H1 (cell line): ENCODE data around the gene MRPS15. TPM values are rescaled to one million over a fixed set of nuclear protein-coding genes. Genes with fewer than 3 reads are reported as not detected.

ENCODE experiments used
- CTCF ChIA-PET: fragments of 300-600 bp; sonication (Branson Sonifier 250); formaldehyde crosslinking; loops from one replicate; lab custom pipeline; 2021; ENCODE audit not compliant: partially characterized antibody; lab: Charles Lee
- POLR2A ChIA-PET: fragments of 300-600 bp; sonication (Branson Sonifier 250); formaldehyde crosslinking; loops from one replicate; lab custom pipeline; 2021; ENCODE audit warnings: inconsistent platforms; ENCODE audit not compliant: partially characterized antibody; lab: Charles Lee
- DNase-seq, 2 experiments: peaks; one replicate each; pipeline versions ENCODE4 v3.0.0 to v3.0.0-alpha.2; 2010 to 2022; ENCODE audit warnings: low spot score in 2 of 2, low read depth in 1 of 2, mixed read lengths in 1 of 2
- FAIRE-seq: peaks from 2 replicates; lab custom pipeline; 2011; peaks lifted over from hg19 to GRCh38; lab: Jason Lieb, UNC
- H2AFZ ChIP-seq: 2 replicates; pipeline ENCODE4 v1.8.1; 2012; ENCODE audit warnings: low read length, inconsistent platforms
- H2AK5ac ChIP-seq: 2 replicates; pipeline ENCODE4 v1.6.1; 2013; ENCODE audit warnings: low read depth, low read length
- H2BK120ac ChIP-seq: replicated peaks from 2 replicates; pipeline ENCODE3; 2013; ENCODE audit warnings: low read depth, low read length, inconsistent platforms
- H2BK12ac ChIP-seq: 2 replicates; pipeline ENCODE4 v1.6.1; 2013; ENCODE audit warnings: low read depth, low read length
- H2BK15ac ChIP-seq: 2 replicates; pipeline ENCODE4 v1.6.1; 2013; ENCODE audit warnings: low read length
- H2BK20ac ChIP-seq: 2 replicates; pipeline ENCODE4 v1.6.1; 2013; ENCODE audit warnings: low read length
- H2BK5ac ChIP-seq: 2 replicates; pipeline ENCODE4 v1.6.1; 2013; ENCODE audit warnings: low read depth, low read length
- H3K14ac ChIP-seq: 2 replicates; pipeline ENCODE4 v1.6.1; 2013; ENCODE audit warnings: inconsistent platforms; ENCODE audit not compliant: insufficient read length
- H3K18ac ChIP-seq: 2 replicates; pipeline ENCODE4 v1.6.1; 2013; ENCODE audit warnings: low read length; ENCODE audit errors: extremely low read depth
- H3K23ac ChIP-seq: 2 replicates; pipeline ENCODE4 v1.6.1; 2013; ENCODE audit warnings: inconsistent platforms; ENCODE audit not compliant: insufficient read length
- H3K23me2 ChIP-seq: 2 replicates; pipeline ENCODE4 v1.6.1; 2013; ENCODE audit warnings: low read depth, low read length
- H3K27ac ChIP-seq: 2 replicates; pipeline ENCODE4 v1.6.1; 2011; ENCODE audit warnings: low read depth, low read length, inconsistent platforms
- H3K27me3 ChIP-seq, 4 experiments: replicated peaks in 1 of 4; 1 replicate in 1 of 4; 2 replicates in 3 of 4; pipeline versions ENCODE4 v1.6.1 to v1.8.1; 2011 to 2013; ENCODE audit warnings: low read length in 3 of 4, mild to moderate bottlenecking in 3 of 4, inconsistent platforms in 2 of 4, mixed read lengths in 2 of 4, moderate library complexity in 1 of 4; ENCODE audit not compliant: control insufficient read depth in 3 of 4, insufficient read depth in 3 of 4; ENCODE audit errors: extremely low read depth in 1 of 4
- H3K36me3 ChIP-seq, 4 experiments: 2 replicates each; pipeline versions ENCODE4 v1.6.1 to v1.8.1; 2011 to 2013; ENCODE audit warnings: mild to moderate bottlenecking in 4 of 4, low read length in 3 of 4, moderate library complexity in 2 of 4, control low read depth in 1 of 4, inconsistent platforms in 1 of 4; ENCODE audit not compliant: insufficient read depth in 4 of 4, control insufficient read depth in 2 of 4
- H3K4ac ChIP-seq: replicated peaks from 2 replicates; pipeline ENCODE3; 2013; ENCODE audit warnings: low read length, low read depth, mixed read lengths, inconsistent platforms; ENCODE audit not compliant: insufficient read length
- H3K4me1 ChIP-seq, 4 experiments: replicated peaks in 1 of 4; 1 replicate in 1 of 4; 2 replicates in 3 of 4; pipeline versions ENCODE4 v1.6.1 to v1.8.1; 2011 to 2013; ENCODE audit warnings: low read length in 3 of 4, inconsistent platforms in 2 of 4, mixed read lengths in 1 of 4; ENCODE audit not compliant: insufficient read depth in 4 of 4, control insufficient read depth in 3 of 4
- H3K4me2 ChIP-seq, 2 experiments: 2 replicates each; pipeline versions ENCODE4 v1.6.1 to v1.8.1; 2011 to 2013; ENCODE audit warnings: low read depth in 2 of 2, low read length in 2 of 2, control low read depth in 1 of 2, inconsistent platforms in 1 of 2, mild to moderate bottlenecking in 1 of 2; ENCODE audit not compliant: insufficient read depth in 1 of 2
- H3K4me3 ChIP-seq, 4 experiments: fragments of 200-600, 300-600 bp in 1 of 4; sonication (generic), shearing (Covaris generic), sonication (Bioruptor Twin) in 1 of 4; 2 replicates each; pipeline versions ENCODE4 v1.5.1 to v1.8.1; 2011 to 2016; ENCODE audit warnings: low read length in 4 of 4, low read depth in 3 of 4, control low read depth in 2 of 4, inconsistent platforms in 2 of 4, mild to moderate bottlenecking in 2 of 4, mixed read lengths in 1 of 4, moderate library complexity in 1 of 4; ENCODE audit not compliant: insufficient read depth in 2 of 4; ENCODE audit errors: extremely low read depth in 1 of 4
- H3K56ac ChIP-seq: replicated peaks from 2 replicates; pipeline ENCODE3; 2013; ENCODE audit warnings: low read depth, mild to moderate bottlenecking, mixed read lengths, low read length, inconsistent platforms; ENCODE audit not compliant: insufficient read length
- H3K79me1 ChIP-seq: 2 replicates; pipeline ENCODE4 v1.6.1; 2013; ENCODE audit warnings: low read depth, low read length, control low read depth
- H3K79me2 ChIP-seq, 2 experiments: 2 replicates each; pipeline versions ENCODE4 v1.6.1 to v1.8.1; 2012 to 2013; ENCODE audit warnings: low read length in 2 of 2, mild to moderate bottlenecking in 2 of 2, inconsistent platforms in 1 of 2; ENCODE audit not compliant: insufficient read depth in 2 of 2, control insufficient read depth in 1 of 2
- H3K9ac ChIP-seq, 4 experiments: replicated peaks in 1 of 4; 1 replicate in 1 of 4; 2 replicates in 3 of 4; pipeline versions ENCODE4 v1.6.1 to v1.8.1; 2011 to 2013; ENCODE audit warnings: low read depth in 3 of 4, low read length in 3 of 4, control low read depth in 2 of 4, mild to moderate bottlenecking in 2 of 4, moderate library complexity in 2 of 4, inconsistent platforms in 1 of 4; ENCODE audit errors: extremely low read depth in 1 of 4
- H3K9me3 ChIP-seq, 2 experiments: 2 replicates each; pipeline versions ENCODE4 v1.6.1 to v1.8.1; 2012 to 2013; ENCODE audit warnings: mild to moderate bottlenecking in 2 of 2, moderate library complexity in 2 of 2, control low read depth in 1 of 2, inconsistent platforms in 1 of 2, low read depth in 1 of 2, low read length in 1 of 2, mixed read lengths in 1 of 2; ENCODE audit not compliant: insufficient read depth in 2 of 2
- H4K20me1 ChIP-seq, 2 experiments: replicated peaks in 1 of 2; 2 replicates each; pipeline versions ENCODE3 to v1.8.1; 2011 to 2013; ENCODE audit warnings: inconsistent platforms in 2 of 2, low read length in 2 of 2, mild to moderate bottlenecking in 1 of 2; ENCODE audit not compliant: insufficient read depth in 2 of 2, control insufficient read depth in 1 of 2
- H4K5ac ChIP-seq: 2 replicates; pipeline ENCODE4 v1.6.1; 2013; ENCODE audit warnings: low read length, low read depth, mixed read lengths, inconsistent platforms; ENCODE audit not compliant: insufficient read length
- H4K8ac ChIP-seq: 2 replicates; pipeline ENCODE4 v1.8.0; 2013; ENCODE audit warnings: mild to moderate bottlenecking, moderate library complexity, low read length, inconsistent platforms; ENCODE audit not compliant: insufficient read depth; ENCODE audit errors: extremely low read depth
- H4K91ac ChIP-seq: replicated peaks from 2 replicates; pipeline ENCODE3; 2013; ENCODE audit warnings: low read length, mixed read lengths, inconsistent platforms; ENCODE audit not compliant: insufficient read length
- BACH1 ChIP-seq: IDR thresholded peaks from 2 replicates; pipeline ENCODE4 v1.6.1; 2012; ENCODE audit warnings: low read length, improper control_type of control experiment
- BCL11A ChIP-seq, 2 experiments: IDR thresholded peaks; one replicate each; pipeline ENCODE4 v1.6.1; 2011; ENCODE audit warnings: low read depth in 2 of 2, low read length in 2 of 2, mild to moderate bottlenecking in 2 of 2
- EZH2 ChIP-seq: fragments of 200-600 bp; sonication (generic); IDR thresholded peaks from 2 replicates; pipeline ENCODE4 v1.7.1; 2012; ENCODE audit warnings: low read depth, mild to moderate bottlenecking, moderate library complexity, low read length, inconsistent platforms; ENCODE audit not compliant: severe bottlenecking
- RAD21 ChIP-seq, 2 experiments: IDR thresholded peaks in 1 of 2; conservative IDR thresholded peaks in 1 of 2; 2 replicates each; pipeline ENCODE4 v1.6.1; 2011; ENCODE audit warnings: low read depth in 2 of 2, low read length in 2 of 2, improper control_type of control experiment in 1 of 2, inconsistent platforms in 1 of 2, mild to moderate bottlenecking in 1 of 2, moderate library complexity in 1 of 2
- RNF2 ChIP-seq: fragments of 200-900, 300-1000 bp; sonication (generic); IDR thresholded peaks from 2 replicates; pipeline ENCODE4 v1.7.1; 2016; ENCODE audit warnings: borderline replicate concordance, low read depth, mild to moderate bottlenecking, antibody characterized with exemption, low read length; ENCODE audit not compliant: poor library complexity, severe bottlenecking; ENCODE audit errors: missing control alignments
- SIN3A ChIP-seq, 2 experiments: IDR thresholded peaks in 1 of 2; conservative IDR thresholded peaks in 1 of 2; 2 replicates each; pipeline ENCODE4 v1.6.1; 2011 to 2012; ENCODE audit warnings: low read length in 2 of 2, improper control_type of control experiment in 1 of 2, low read depth in 1 of 2, mild to moderate bottlenecking in 1 of 2
- SP1 ChIP-seq: IDR thresholded peaks from 2 replicates; pipeline ENCODE4 v1.6.1; 2011; ENCODE audit warnings: low read depth, low read length
- SP2 ChIP-seq: IDR thresholded peaks from 2 replicates; pipeline ENCODE4 v1.6.1; 2012; ENCODE audit warnings: mild to moderate bottlenecking, low read length, inconsistent platforms
- TAF7 ChIP-seq: optimal IDR thresholded peaks from 2 replicates; pipeline ENCODE3; 2011; ENCODE audit warnings: low read depth, mild to moderate bottlenecking, inconsistent platforms, low read length, moderate library complexity, borderline replicate concordance
- WGBS, 2 experiments: shearing (Covaris generic) in 1 of 2; methylation state at CpG; one replicate each; pipeline versions ENCODE4 v1.1.6 to v1.1.7; 2013 to 2015; ENCODE audit warnings: low lambda C conversion rate in 2 of 2, mixed read lengths in 2 of 2, inconsistent platforms in 1 of 2, low coverage in 1 of 2, missing lambda C conversion rate in 1 of 2; ENCODE audit not compliant: insufficient replicate concordance in 2 of 2, insufficient coverage in 1 of 2, insufficient read length in 1 of 2; ENCODE audit errors: extremely low coverage in 1 of 2, missing lambda C conversion rate in 1 of 2; 5-methylcytosine and 5-hydroxymethylcytosine counted together
- polyA plus RNA-seq, 7 experiments: library from polyadenylated mRNA; depleted of rRNA in 3 of 7; stranded (reverse) in 5 of 7; unstranded in 2 of 7; fragments of >200 nt in 5 of 7; fragments of 200-250 nt in 2 of 7; gene quantifications; 1 replicate in 5 of 7; 2 replicates in 1 of 7; 4 replicates in 1 of 7; pipeline versions ENCODE4 v1.2.1 to v1.2.3, GENCODE V29; 2011 to 2013; ENCODE audit warnings: missing spikeins in 2 of 7, mixed read lengths in 2 of 7
- total RNA-seq: library from RNA; stranded (reverse); fragmentation: NEBNext Ultra II Directional; extraction: Animal tissue kit (Norgen Biotek cat#: 25700); gene quantifications from 2 replicates; pipeline ENCODE4 v1.2.1, GENCODE V29; 2021
- TF ChIP-seq, protein P1 (sequence below): IDR thresholded peaks from 2 replicates; pipeline ENCODE4 v1.6.1; 2011; ENCODE audit warnings: low read depth, mild to moderate bottlenecking, low read length; ENCODE audit not compliant: insufficient read depth

Gene MRPS15
- total and polyA plus RNA-seq, 2 of the 8 experiments (the other 6 are each of a cell fraction or from before 2014, with no cell fraction given) = 53.6 to 129 TPM

DNA sequence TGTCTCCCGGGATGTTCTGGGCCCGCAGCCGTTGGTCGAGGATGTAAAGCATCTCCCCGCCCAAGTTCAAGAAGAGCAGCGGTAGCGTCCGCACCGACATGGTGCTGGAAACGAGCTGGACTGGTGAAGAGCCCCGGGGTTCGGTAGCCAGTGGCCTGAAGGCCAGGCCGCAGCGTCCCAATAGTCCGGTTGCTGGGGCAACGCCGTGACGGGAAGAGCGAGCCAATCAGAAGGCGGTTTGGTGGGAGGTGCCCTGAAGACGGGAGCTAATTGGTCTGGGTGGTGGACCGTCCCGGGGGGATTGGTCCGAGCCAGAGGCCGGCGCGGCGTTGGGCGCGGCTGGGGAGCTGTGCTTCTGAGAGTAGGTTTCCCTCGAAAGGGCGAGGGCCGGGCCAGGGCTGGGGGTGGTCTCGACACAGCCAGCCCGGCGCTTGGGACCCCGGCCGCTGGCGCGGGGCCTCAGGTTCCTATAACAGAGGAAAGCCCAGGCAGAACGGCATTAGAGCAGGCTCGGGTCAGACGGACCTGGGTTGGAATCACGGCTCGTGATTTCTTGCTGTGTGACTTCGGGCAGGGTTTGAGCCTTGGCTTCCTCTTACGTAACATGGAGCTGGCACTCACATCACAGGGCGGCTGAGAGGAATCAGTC is 13.8 kb downstream of the MRPS15 start, which contains the start of gene OSCP1:
Gene OSCP1, minus strand, starts transcription at position 182 of the 649 bp plus-strand sequence. Its CDS starts 82 bp downstream, at position 100.
- POLR2A ChIA-PET = interaction anchor here (0.7 to 3.5 kb wide), 10 partner anchors 9 to 262 kb away, joined by 3 to 43 read pairs (median 4); partner anchors contain the start of gene MRPS15
- TF ChIP-seq, protein P1, sequence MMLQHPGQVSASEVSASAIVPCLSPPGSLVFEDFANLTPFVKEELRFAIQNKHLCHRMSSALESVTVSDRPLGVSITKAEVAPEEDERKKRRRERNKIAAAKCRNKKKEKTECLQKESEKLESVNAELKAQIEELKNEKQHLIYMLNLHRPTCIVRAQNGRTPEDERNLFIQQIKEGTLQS = no peak
- peak; percentile 44 for TF ChIP-seq TAF7
- no peak for TF ChIP-seq BACH1
- TF ChIP-seq SP1 = peak; percentile 98
- TF ChIP-seq SIN3A (conservative IDR thresholded peaks at IDR 0.05 in 1 of 2, IDR thresholded peaks at IDR 0.05 in 1 of 2; ENCODE audit: low read depth in 1 of 2, low read length in 2 of 2) = peak; percentile 86 to 98; a peak in 2 of 4 replicates
- TF ChIP-seq RNF2 = no peak
- TF ChIP-seq SP2 = no peak
- TF ChIP-seq RAD21 (IDR thresholded peaks at IDR 0.05 in 1 of 2, conservative IDR thresholded peaks at IDR 0.05 in 1 of 2; ENCODE audit: low read depth in 2 of 2, low read length in 2 of 2) = no peak
- TF ChIP-seq BCL11A (IDR thresholded peaks at IDR 0.05; ENCODE audit: low read depth in 2 of 2, low read length in 2 of 2) = no peak
- TF ChIP-seq EZH2 = no peak

More for the DNA sequence above, 13.8 kb downstream of the MRPS15 start, which contains the start of gene OSCP1:
- Histone ChIP-seq H3K79me2 (no peaks in the 10 kb centered on the region), H3K23ac (no peak within 1 kb of the TSS), H3K27me3 (no peaks in the 10 kb centered on the region), H2BK15ac (no peak within 1 kb of the TSS), H3K56ac (no peak within 1 kb of the TSS), H3K4me3 (peak within 1 kb of the TSS; percentile 64 to 72 (median 70)), H4K8ac (peak within 1 kb of the TSS; percentile 87; the same call in 1 of the 2 replicates), H3K79me1 (no peaks in the 10 kb centered on the region), H3K23me2 (no peaks in the 10 kb centered on the region; the same call in 1 of the 2 replicates), H3K4ac (no peak within 1 kb of the TSS), H3K18ac (peak within 1 kb of the TSS; percentile 34; the same call in 1 of the 2 replicates), H2BK20ac (no peak within 1 kb of the TSS), H3K4me2 (peak within 1 kb of the TSS; percentile 75 to 82), H3K14ac (no peak within 1 kb of the TSS), H2AK5ac (no peak within 1 kb of the TSS), H4K5ac (peak within 1 kb of the TSS; percentile 79), H3K4me1 (no peaks in the 10 kb centered on the region; a peak in 1 of 7 replicates), H2BK5ac (peak within 1 kb of the TSS; percentile 9; the same call in 1 of the 2 replicates), H3K9me3 (no peaks in the 10 kb centered on the region), H4K20me1 (peaks cover 0 to 1% of the 10 kb centered on the region in 2 experiments), H2AFZ (peak within 1 kb of the TSS; percentile 73), H4K91ac (peak within 1 kb of the TSS; percentile 93), H3K36me3 (peaks cover 3 to 10% (median 7%) of the 10 kb centered on the region in 4 experiments; a peak in 7 of 8 replicates), H2BK12ac (no peak within 1 kb of the TSS), H3K27ac (peak within 1 kb of the TSS; percentile 51), H3K9ac (peak within 1 kb of the TSS in 3 of 4 experiments; percentile 65 to 81 (median 74); a peak in 6 of 7 replicates), H2BK120ac (no peak within 1 kb of the TSS)
- WGBS, 2 experiments = 6% methylated on average over 46 of the region's 48 CpGs; no CpG with 5 or more reads in 1 of the 2 experiments
- DNase-seq = peak; percentile 87 to 94
- CTCF ChIA-PET = interaction anchor here (0.7 to 3.5 kb wide), 7 partner anchors 9 to 129 kb away, joined by 3 to 11 read pairs (median 3); partner anchors contain the start of gene LSM10
- peak; percentile 95 for FAIRE-seq
